SK-N-SH treated with all-trans-retinoic acid at 6 μM for 48 hours (cell line): ENCODE results near the gene FITM1.

Experiments used
- CSRNP3 ChIP-seq: fragments of 250-450 bp; sonication (Bioruptor Pico); IDR thresholded peaks from 2 replicates; pipeline ENCODE4 v1.5.1; 2021; ENCODE audit warnings: mild to moderate bottlenecking, moderate library complexity
- ESRRG ChIP-seq: fragments of 250-450 bp; sonication (Bioruptor Pico); IDR thresholded peaks from 2 replicates; pipeline ENCODE4 v1.6.1; 2021; ENCODE audit warnings: mild to moderate bottlenecking
- PATZ1 ChIP-seq: fragments of 250-450 bp; sonication (Bioruptor Pico); IDR thresholded peaks from 2 replicates; pipeline ENCODE4 v1.8.0; 2020; ENCODE audit warnings: mild to moderate bottlenecking, moderate library complexity, borderline replicate concordance
- PPARA ChIP-seq: fragments of 250-450 bp; sonication (Bioruptor Pico); IDR thresholded peaks from 2 replicates; pipeline ENCODE4 v1.5.0; 2020; ENCODE audit warnings: mild to moderate bottlenecking, borderline replicate concordance
- RARB ChIP-seq: fragments of 250-450 bp; sonication (Bioruptor Pico); IDR thresholded peaks from 2 replicates; pipeline ENCODE4 v1.8.0; 2021; ENCODE audit warnings: mild to moderate bottlenecking, moderate library complexity
- TCF4 ChIP-seq: fragments of 250-450 bp; sonication (Bioruptor Pico); IDR thresholded peaks from 2 replicates; pipeline ENCODE4 v1.8.0; 2021; ENCODE audit warnings: mild to moderate bottlenecking, moderate library complexity, borderline replicate concordance
- ZFP30 ChIP-seq: fragments of 450-650 bp; formaldehyde crosslinking; IDR thresholded peaks from 2 replicates; pipeline ENCODE4 v1.5.0; 2022; ENCODE audit warnings: mild to moderate bottlenecking, moderate library complexity

GRCh38 chr14:24171422-24172260 lies 41.2 kb downstream of the FITM1 start, which contains the start of gene REC8:
- TF ChIP-seq CSRNP3 (CRISPR knock-in tag) (no peak), ESRRG (CRISPR knock-in tag) (peak; percentile 66; the same call in 1 of the 2 replicates), TCF4 (CRISPR knock-in tag) (no peak), RARB (CRISPR knock-in tag) (no peak), ZFP30 (CRISPR knock-in tag) (0 out of 2 replicates have a peak, but pooled peaks have one; percentile 13), PATZ1 (CRISPR knock-in tag) (no peak), PPARA (CRISPR knock-in tag) (no peak)
